GM21619 (cell line): ENCODE measurements around the gene TULP4.
"Not testable (repeated sequence)": the region's sequence is repeated elsewhere in the genome, so short reads cannot be mapped to it uniquely, and the experiment has no call there.

Experiments used
- ATAC-seq: cut with Tn5 transposase; IDR thresholded peaks from one replicate; pipeline ENCODE4 v1.9.1; 2021; ENCODE audit not compliant: unreplicated experiment

The TULP4 gene

GRCh38 chr6:158519761-158520160, 207.5 kb downstream of the TULP4 start:
- ATAC-seq = no peak

GRCh38 chr6:158520975-158521374, 208.7 kb downstream of the TULP4 start:
- not testable (repeated sequence) for ATAC-seq

GRCh38 chr6:158521759-158522158, 209.5 kb downstream of the TULP4 start:
- no peak for ATAC-seq

- no peak for ATAC-seq
These were observed 210.4 kb downstream of the TULP4 start for GRCh38 chr6:158522616-158523015.

- ATAC-seq = no peak
These were observed 212.0 kb downstream of the TULP4 start for GRCh38 chr6:158524311-158524710.

GRCh38 chr6:158527858-158528257, 215.6 kb downstream of the TULP4 start:
- not testable (repeated sequence) for ATAC-seq

- no peak for ATAC-seq
These were observed 216.6 kb downstream of the TULP4 start for GRCh38 chr6:158528826-158529225.

- ATAC-seq = no peak
These were observed 217.4 kb downstream of the TULP4 start for GRCh38 chr6:158529629-158530028.

- ATAC-seq = no peak
These were observed 219.3 kb downstream of the TULP4 start for GRCh38 chr6:158531566-158531965.

GRCh38 chr6:158531970-158532369, 219.7 kb downstream of the TULP4 start:
- no peak for ATAC-seq

- peak; percentile 53 for ATAC-seq
These were observed 224.0 kb downstream of the TULP4 start for GRCh38 chr6:158536084-158536890.

- ATAC-seq = no peak
These were observed 224.9 kb downstream of the TULP4 start for GRCh38 chr6:158536891-158537798.

GRCh38 chr6:158538741-158539140, 226.5 kb downstream of the TULP4 start:
- no peak for ATAC-seq

- ATAC-seq = no peak
These were observed 227.1 kb downstream of the TULP4 start for GRCh38 chr6:158539413-158539812.

GRCh38 chr6:158539881-158540280, 227.6 kb downstream of the TULP4 start:
- no peak for ATAC-seq

GRCh38 chr6:158543606-158544185, 231.4 kb downstream of the TULP4 start:
- no peak for ATAC-seq

GRCh38 chr6:158544428-158544827, 232.2 kb downstream of the TULP4 start:
- ATAC-seq = no peak

- no peak for ATAC-seq
These were observed 233.0 kb downstream of the TULP4 start for GRCh38 chr6:158545043-158545966.

- no peak for ATAC-seq
These were observed 236.3 kb downstream of the TULP4 start for GRCh38 chr6:158548418-158549161.
